Activated CD4-positive, alpha-beta memory T cell treated with anti-CD3 and anti-CD28 coated beads for 36 hours (primary cell): ENCODE measurements around the gene LRFN3. TPM values are rescaled to one million over a fixed set of nuclear protein-coding genes. Genes with fewer than 3 reads are reported as not detected.
A peak's percentile ranks its signal among the peaks of the same experiment; 100 is the strongest.
"Not testable (repeated sequence)": the region's sequence is repeated elsewhere in the genome, so short reads cannot be mapped to it uniquely, and the experiment has no call there.

Experiments used
- CTCF ChIA-PET: fragments of 350-600 bp; sonication (Branson Sonifier 250); formaldehyde crosslinking; loops from one replicate; lab custom pipeline; 2021; ENCODE audit warnings: antibody characterized with exemption, inconsistent platforms; lab: Charles Lee
- POLR2A ChIA-PET: fragments of 350-600 bp; sonication (Branson Sonifier 250); formaldehyde crosslinking; loops from one replicate; lab custom pipeline; 2021; ENCODE audit warnings: antibody characterized with exemption; lab: Charles Lee
- DNase-seq: peaks from one replicate; pipeline ENCODE4 v3.0.0-alpha.2; 2020
- H3K27ac Mint-ChIP-seq: one replicate; pipeline ENCODE4 v1.8.0; 2021; ENCODE audit warnings: mixed read lengths
- H3K27me3 Mint-ChIP-seq: one replicate; pipeline ENCODE4 v1.8.0; 2021; ENCODE audit warnings: mixed read lengths
- H3K36me3 Mint-ChIP-seq: one replicate; pipeline ENCODE4 v1.8.0; 2021; ENCODE audit warnings: mixed read lengths
- H3K4me1 Mint-ChIP-seq: one replicate; pipeline ENCODE4 v1.8.0; 2021; ENCODE audit warnings: low read depth, mixed read lengths
- H3K4me3 Mint-ChIP-seq: one replicate; pipeline ENCODE4 v1.8.0; 2021; ENCODE audit warnings: mild to moderate bottlenecking, mixed read lengths
- H3K9me3 Mint-ChIP-seq: one replicate; pipeline ENCODE4 v1.8.0; 2021; ENCODE audit warnings: mixed read lengths
- intact Hi-C: fragments of 100-400 bp; cut with micrococcal nuclease; formaldehyde crosslinking; loops from one replicate; pipeline ENCODE4 v1.15.1; 2023
- total RNA-seq, 2 experiments: library from RNA; stranded (reverse); gene quantifications; one replicate each; pipeline ENCODE4 v1.2.3, GENCODE V29; 2021

The LRFN3 gene
- total RNA-seq: 1 to 10 TPM; 8.7 to 9.1 TPM

- Mint-ChIP-seq H3K27me3 (no peaks in the 10 kb centered on the region), H3K36me3 (peaks cover 3% of the 10 kb centered on the region), H3K4me3 (peak within 1 kb of the TSS; percentile 83), H3K27ac (peak within 1 kb of the TSS; percentile 68), H3K9me3 (no peaks in the 10 kb centered on the region), H3K4me1 (peaks cover 33% of the 10 kb centered on the region)
- POLR2A ChIA-PET: no interaction called here
- CTCF ChIA-PET: no interaction called here
- intact Hi-C loops: no loop called here
- DNase-seq: peak; percentile 75
These were observed at the start of gene LRFN3 for GRCh38 chr19:35935911-35936737. LRFN3 (plus strand) TSS chr19:35936374; CDS start chr19:35939426, 3,052 bp downstream.

- Mint-ChIP-seq H3K27me3 (no peaks in the 10 kb centered on the region), H3K4me1 (peaks cover 2% of the 10 kb centered on the region), H3K27ac (no peak overlapping the region), H3K36me3 (peaks cover 40% of the 10 kb centered on the region), H3K9me3 (no peaks in the 10 kb centered on the region), H3K4me3 (no peak overlapping the region)
- no peak for DNase-seq
- POLR2A ChIA-PET: no interaction called here
- CTCF ChIA-PET: no interaction called here
- intact Hi-C loops: no loop called here
These were observed 49.0 kb upstream of the LRFN3 start for GRCh38 chr19:35887197-35887596.

GRCh38 chr19:35888398-35888797, 47.8 kb upstream of the LRFN3 start:
- no peak for DNase-seq
- CTCF ChIA-PET: no interaction called here
- intact Hi-C loops: no loop called here
- POLR2A ChIA-PET: no interaction called here
- Mint-ChIP-seq H3K27me3 (no peaks in the 10 kb centered on the region), H3K27ac (no peak overlapping the region), H3K36me3 (peaks cover 49% of the 10 kb centered on the region), H3K4me3 (no peak overlapping the region), H3K4me1 (peaks cover 10% of the 10 kb centered on the region), H3K9me3 (no peaks in the 10 kb centered on the region)

GRCh38 chr19:35889370-35890112, 46.6 kb upstream of the LRFN3 start:
- intact Hi-C loops: no loop called here
- no peak overlapping the region for H3K27ac Mint-ChIP-seq
- H3K27me3 Mint-ChIP-seq: no peaks in the 10 kb centered on the region
- DNase-seq: no peak
- H3K4me3 Mint-ChIP-seq: no peak overlapping the region
- CTCF ChIA-PET: interaction anchor here (0.7 kb wide), 1 partner anchor 490 kb away, joined by 5 read pairs; no protein-coding TSS in a partner anchor
- POLR2A ChIA-PET: interaction anchor here (0.7 kb wide), 1 partner anchor 687 kb away, joined by 3 read pairs; no protein-coding TSS in a partner anchor
- peaks cover 58% of the 10 kb centered on the region for H3K36me3 Mint-ChIP-seq
- no peaks in the 10 kb centered on the region for H3K9me3 Mint-ChIP-seq
- H3K4me1 Mint-ChIP-seq: peaks cover 14% of the 10 kb centered on the region

GRCh38 chr19:35890113-35890650, 46.0 kb upstream of the LRFN3 start:
- Mint-ChIP-seq H3K4me1 (peaks cover 17% of the 10 kb centered on the region), H3K36me3 (peaks cover 61% of the 10 kb centered on the region), H3K27ac (no peak overlapping the region), H3K9me3 (no peaks in the 10 kb centered on the region), H3K27me3 (no peaks in the 10 kb centered on the region), H3K4me3 (no peak overlapping the region)
- CTCF ChIA-PET: interaction anchor here (1.5 kb wide), 1 partner anchor 9 kb away, joined by 10 read pairs; no protein-coding TSS in a partner anchor
- POLR2A ChIA-PET: no interaction called here
- intact Hi-C loops: no loop called here
- no peak for DNase-seq

GRCh38 chr19:35891819-35892218, 44.4 kb upstream of the LRFN3 start:
- H3K27ac Mint-ChIP-seq, intact Hi-C loops, DNase-seq, POLR2A ChIA-PET, H3K9me3 Mint-ChIP-seq, H3K27me3 Mint-ChIP-seq, H3K4me3 Mint-ChIP-seq: not testable (repeated sequence)
- H3K36me3 Mint-ChIP-seq: peaks cover 73% of the 10 kb centered on the region
- CTCF ChIA-PET: interaction anchor here (1.0 to 1.5 kb wide), 2 partner anchors 10 to 39 kb away, joined by 5 to 10 read pairs; no protein-coding TSS in a partner anchor
- peaks cover 29% of the 10 kb centered on the region for H3K4me1 Mint-ChIP-seq

GRCh38 chr19:35894342-35894741, 41.8 kb upstream of the LRFN3 start:
- ChIA-PET CTCF (interaction anchor here (1.3 to 1.4 kb wide), 3 partner anchors 12 to 38 kb away, joined by 3 to 11 read pairs (median 4); no protein-coding TSS in a partner anchor), POLR2A (interaction anchor here (1.1 kb wide), 1 partner anchor 11 kb away, joined by 4 read pairs; no protein-coding TSS in a partner anchor)
- no peaks in the 10 kb centered on the region for H3K27me3 Mint-ChIP-seq
- peaks cover 74% of the 10 kb centered on the region for H3K36me3 Mint-ChIP-seq
- peaks cover 41% of the 10 kb centered on the region for H3K4me1 Mint-ChIP-seq
- intact Hi-C loops: no loop called here
- H3K27ac Mint-ChIP-seq: peak overlapping the region; percentile 28
- H3K4me3 Mint-ChIP-seq: no peak overlapping the region
- no peak for DNase-seq
- no peaks in the 10 kb centered on the region for H3K9me3 Mint-ChIP-seq

GRCh38 chr19:35895911-35896642, 40.1 kb upstream of the LRFN3 start:
- DNase-seq: no peak
- Mint-ChIP-seq H3K4me1 (peaks cover 40% of the 10 kb centered on the region), H3K9me3 (no peaks in the 10 kb centered on the region), H3K36me3 (peaks cover 64% of the 10 kb centered on the region), H3K4me3 (no peak overlapping the region), H3K27ac (peak overlapping the region; percentile 23), H3K27me3 (no peaks in the 10 kb centered on the region)
- CTCF ChIA-PET: no interaction called here
- intact Hi-C loops: no loop called here
- POLR2A ChIA-PET: interaction anchor here (0.7 to 1.3 kb wide), 2 partner anchors 11 to 61 kb away, joined by 3 to 6 read pairs; no protein-coding TSS in a partner anchor

- H3K27me3 Mint-ChIP-seq: no peaks in the 10 kb centered on the region
- CTCF ChIA-PET: no interaction called here
- H3K36me3 Mint-ChIP-seq: peaks cover 59% of the 10 kb centered on the region
- no peaks in the 10 kb centered on the region for H3K9me3 Mint-ChIP-seq
- peaks cover 44% of the 10 kb centered on the region for H3K4me1 Mint-ChIP-seq
- intact Hi-C loops: no loop called here
- no peak overlapping the region for H3K27ac Mint-ChIP-seq
- peak overlapping the region; percentile 32 for H3K4me3 Mint-ChIP-seq
- POLR2A ChIA-PET: interaction anchor here (0.7 to 1.3 kb wide), 2 partner anchors 11 to 61 kb away, joined by 3 to 6 read pairs; no protein-coding TSS in a partner anchor
- no peak for DNase-seq
These were observed 39.5 kb upstream of the LRFN3 start for GRCh38 chr19:35896643-35897040.

GRCh38 chr19:35897706-35898451, 38.3 kb upstream of the LRFN3 start:
- Mint-ChIP-seq H3K4me1 (peaks cover 50% of the 10 kb centered on the region), H3K27ac (peak overlapping the region; percentile 97), H3K36me3 (peaks cover 54% of the 10 kb centered on the region), H3K27me3 (no peaks in the 10 kb centered on the region), H3K4me3 (peak overlapping the region; percentile 92), H3K9me3 (no peaks in the 10 kb centered on the region)
- intact Hi-C loops: no loop called here
- CTCF ChIA-PET: interaction anchor here (0.7 to 1.3 kb wide), 3 partner anchors 14 to 16 kb away, joined by 3 to 5 read pairs (median 3); no protein-coding TSS in a partner anchor
- POLR2A ChIA-PET: interaction anchor here (1.3 to 1.5 kb wide), 2 partner anchors 12 to 14 kb away, joined by 3 to 5 read pairs; no protein-coding TSS in a partner anchor
- no peak for DNase-seq

- ChIA-PET POLR2A (interaction anchor here (1.5 kb wide), 1 partner anchor 15 kb away, joined by 5 read pairs; no protein-coding TSS in a partner anchor), CTCF (interaction anchor here (1.0 to 1.3 kb wide), 2 partner anchors 15 to 16 kb away, joined by 3 to 5 read pairs; no protein-coding TSS in a partner anchor)
- DNase-seq: no peak
- Mint-ChIP-seq H3K27ac (peak overlapping the region; percentile 97), H3K4me1 (peaks cover 51% of the 10 kb centered on the region), H3K36me3 (peaks cover 52% of the 10 kb centered on the region), H3K9me3 (no peaks in the 10 kb centered on the region), H3K27me3 (no peaks in the 10 kb centered on the region), H3K4me3 (peak overlapping the region; percentile 92)
- intact Hi-C loops: no loop called here
These were observed 37.7 kb upstream of the LRFN3 start for GRCh38 chr19:35898499-35898809.
